Testis (tissue), 2 donors: ENCODE measurements around the gene MTCL1.

Source experiments
- POLR2A ChIP-seq: fragments of 450-650 bp; IDR thresholded peaks from one replicate; pipeline ENCODE4 v1.6.1; 2017; ENCODE audit warnings: antibody characterized with exemption, mild to moderate bottlenecking, moderate library complexity
- TF ChIP-seq, protein P1 (sequence below), 3 experiments: fragments of 450-650 bp in 2 of 3; fragments of 200-600 bp in 1 of 3; sonication (generic) in 1 of 3; IDR thresholded peaks; one replicate each; pipeline ENCODE4 v1.5.1; 2016 to 2019; ENCODE audit warnings: antibody characterized with exemption in 3 of 3, mild to moderate bottlenecking in 2 of 3, moderate library complexity in 1 of 3

- no peak for TF ChIP-seq POLR2A
- TF ChIP-seq, protein P1, sequence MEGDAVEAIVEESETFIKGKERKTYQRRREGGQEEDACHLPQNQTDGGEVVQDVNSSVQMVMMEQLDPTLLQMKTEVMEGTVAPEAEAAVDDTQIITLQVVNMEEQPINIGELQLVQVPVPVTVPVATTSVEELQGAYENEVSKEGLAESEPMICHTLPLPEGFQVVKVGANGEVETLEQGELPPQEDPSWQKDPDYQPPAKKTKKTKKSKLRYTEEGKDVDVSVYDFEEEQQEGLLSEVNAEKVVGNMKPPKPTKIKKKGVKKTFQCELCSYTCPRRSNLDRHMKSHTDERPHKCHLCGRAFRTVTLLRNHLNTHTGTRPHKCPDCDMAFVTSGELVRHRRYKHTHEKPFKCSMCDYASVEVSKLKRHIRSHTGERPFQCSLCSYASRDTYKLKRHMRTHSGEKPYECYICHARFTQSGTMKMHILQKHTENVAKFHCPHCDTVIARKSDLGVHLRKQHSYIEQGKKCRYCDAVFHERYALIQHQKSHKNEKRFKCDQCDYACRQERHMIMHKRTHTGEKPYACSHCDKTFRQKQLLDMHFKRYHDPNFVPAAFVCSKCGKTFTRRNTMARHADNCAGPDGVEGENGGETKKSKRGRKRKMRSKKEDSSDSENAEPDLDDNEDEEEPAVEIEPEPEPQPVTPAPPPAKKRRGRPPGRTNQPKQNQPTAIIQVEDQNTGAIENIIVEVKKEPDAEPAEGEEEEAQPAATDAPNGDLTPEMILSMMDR (IDR thresholded peaks at IDR 0.05) = no peak
Measured at GRCh38 chr18:8786483-8787370, 81.4 kb downstream of the MTCL1 start.
